ENCODE data around the gene TTC34.

Gene TTC34

DNA sequence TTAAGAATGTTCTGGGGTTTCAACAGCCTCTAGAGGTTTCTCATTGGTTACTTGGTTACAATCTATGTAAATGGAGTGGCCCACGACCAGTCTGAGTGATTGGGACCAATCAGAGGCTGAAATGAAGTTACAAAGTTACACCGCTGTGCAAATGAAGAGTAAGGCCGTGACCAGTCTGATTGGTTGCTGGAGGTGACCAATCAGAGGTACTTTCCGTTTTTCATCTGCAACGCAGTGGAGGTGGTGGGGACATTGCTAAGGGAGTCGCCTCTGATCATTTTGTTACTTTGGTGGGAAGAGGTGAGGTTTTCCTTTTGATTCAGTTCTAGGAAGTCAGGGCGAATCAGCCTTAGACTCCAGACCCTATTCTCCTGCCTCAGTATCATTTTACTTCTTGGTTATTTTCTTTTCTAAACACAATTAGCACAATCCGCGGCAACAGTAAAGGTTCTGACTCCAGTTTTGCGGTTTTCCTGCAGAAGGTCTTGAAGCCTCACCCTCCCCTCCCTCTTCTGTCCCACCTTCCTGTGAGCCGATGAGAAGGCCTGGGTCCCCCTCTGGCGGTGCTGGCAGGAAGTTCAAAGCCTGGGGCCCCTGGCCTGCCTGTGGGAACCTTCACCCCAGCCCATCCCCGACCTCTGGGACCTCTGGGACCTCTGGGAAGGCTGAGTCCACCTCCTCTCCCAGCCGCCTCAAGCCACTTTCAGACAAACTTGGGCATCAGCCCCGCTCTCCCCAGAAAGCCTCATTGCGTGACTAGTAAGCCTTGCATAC lies 38.7 kb upstream of the TTC34 start:
- H3K4me3 ChIP-seq (ENCODE audit: low read depth, low read length) = no peak overlapping the region
- TF ChIP-seq, protein P1, sequence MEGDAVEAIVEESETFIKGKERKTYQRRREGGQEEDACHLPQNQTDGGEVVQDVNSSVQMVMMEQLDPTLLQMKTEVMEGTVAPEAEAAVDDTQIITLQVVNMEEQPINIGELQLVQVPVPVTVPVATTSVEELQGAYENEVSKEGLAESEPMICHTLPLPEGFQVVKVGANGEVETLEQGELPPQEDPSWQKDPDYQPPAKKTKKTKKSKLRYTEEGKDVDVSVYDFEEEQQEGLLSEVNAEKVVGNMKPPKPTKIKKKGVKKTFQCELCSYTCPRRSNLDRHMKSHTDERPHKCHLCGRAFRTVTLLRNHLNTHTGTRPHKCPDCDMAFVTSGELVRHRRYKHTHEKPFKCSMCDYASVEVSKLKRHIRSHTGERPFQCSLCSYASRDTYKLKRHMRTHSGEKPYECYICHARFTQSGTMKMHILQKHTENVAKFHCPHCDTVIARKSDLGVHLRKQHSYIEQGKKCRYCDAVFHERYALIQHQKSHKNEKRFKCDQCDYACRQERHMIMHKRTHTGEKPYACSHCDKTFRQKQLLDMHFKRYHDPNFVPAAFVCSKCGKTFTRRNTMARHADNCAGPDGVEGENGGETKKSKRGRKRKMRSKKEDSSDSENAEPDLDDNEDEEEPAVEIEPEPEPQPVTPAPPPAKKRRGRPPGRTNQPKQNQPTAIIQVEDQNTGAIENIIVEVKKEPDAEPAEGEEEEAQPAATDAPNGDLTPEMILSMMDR (IDR thresholded peaks at IDR 0.05; ENCODE audit: low read depth, low read length) = no peak

DNA sequence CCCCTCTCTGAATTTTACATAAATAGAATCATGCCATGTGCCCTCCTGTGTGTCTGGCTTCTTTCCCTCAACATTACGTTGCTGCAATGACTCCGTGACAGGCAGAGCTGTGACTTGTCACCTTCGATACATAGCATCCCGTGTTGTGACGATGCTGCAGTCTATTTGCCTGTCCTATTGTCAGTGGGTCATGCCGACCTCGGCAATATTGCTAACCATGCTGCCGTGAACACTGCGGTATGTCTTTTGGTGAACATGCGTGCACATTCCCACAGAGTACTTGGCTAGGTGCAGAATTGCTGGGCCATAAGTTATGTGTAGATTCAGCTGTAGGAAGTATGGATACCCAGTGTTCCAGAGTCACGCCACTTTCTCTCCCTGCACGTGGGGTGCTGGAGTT lies 36.3 kb upstream of the TTC34 start:
- H3K4me3 ChIP-seq (ENCODE audit: low read depth, low read length) = no peak overlapping the region
- TF ChIP-seq, protein P1 (IDR thresholded peaks at IDR 0.05; ENCODE audit: low read depth, low read length) = no peak

DNA sequence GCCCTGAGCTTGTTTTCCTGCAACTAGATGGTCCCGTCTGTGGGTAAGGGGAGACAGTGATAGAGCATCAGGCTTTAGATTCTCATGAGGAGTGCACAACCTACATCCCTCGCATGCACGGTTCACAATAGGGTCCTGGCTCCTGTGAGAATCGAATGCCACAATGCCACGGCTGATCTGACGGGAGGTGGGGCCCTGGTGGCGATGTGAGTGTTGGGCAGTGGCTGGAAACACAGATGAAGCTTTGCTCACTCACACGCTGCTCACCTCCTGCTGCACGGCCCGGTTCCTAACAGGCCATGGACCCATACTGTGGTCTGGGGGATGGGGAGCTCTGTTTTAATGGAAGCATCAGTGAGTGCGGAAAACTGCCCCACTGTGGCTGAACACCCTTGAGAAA lies 35.8 kb upstream of the TTC34 start:
- TF ChIP-seq, protein P1 (IDR thresholded peaks at IDR 0.05; ENCODE audit: low read depth, low read length) = no peak
- no peak overlapping the region for H3K4me3 ChIP-seq (ENCODE audit: low read depth, low read length)

DNA sequence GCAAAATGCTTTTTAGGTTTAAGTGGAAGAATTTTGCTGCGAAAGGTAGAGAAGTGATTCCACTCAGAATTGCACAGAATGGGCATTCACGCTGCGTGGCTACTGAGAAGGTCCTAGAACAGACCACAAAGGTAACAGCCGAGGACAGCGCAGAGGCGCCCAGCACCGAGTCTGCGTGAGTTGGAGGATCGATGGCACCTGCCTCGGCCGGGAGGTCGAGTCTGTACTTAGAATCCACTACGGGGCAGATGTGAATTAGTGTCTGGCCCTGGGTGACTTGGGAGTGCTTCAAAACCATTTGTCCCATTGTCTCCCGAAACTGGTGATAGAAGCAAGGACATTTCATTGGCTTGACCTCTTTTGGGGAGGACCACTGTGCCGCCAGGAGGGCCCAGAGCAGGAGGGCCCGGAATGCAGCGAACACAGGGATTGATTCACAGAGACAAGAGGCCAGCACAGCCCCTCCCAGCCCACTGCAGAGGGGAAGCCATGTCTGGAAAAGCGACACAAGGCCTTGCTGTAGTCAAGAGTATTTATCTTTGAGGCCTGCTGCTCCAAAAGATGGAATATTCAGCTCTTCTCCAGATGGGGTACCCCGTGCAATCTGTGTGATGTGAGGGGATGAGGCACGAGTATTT lies 35.0 kb upstream of the TTC34 start:
- TF ChIP-seq, protein P1 (IDR thresholded peaks at IDR 0.05; ENCODE audit: low read depth, low read length) = no peak
- H3K4me3 ChIP-seq (ENCODE audit: low read depth, low read length) = no peak overlapping the region

DNA sequence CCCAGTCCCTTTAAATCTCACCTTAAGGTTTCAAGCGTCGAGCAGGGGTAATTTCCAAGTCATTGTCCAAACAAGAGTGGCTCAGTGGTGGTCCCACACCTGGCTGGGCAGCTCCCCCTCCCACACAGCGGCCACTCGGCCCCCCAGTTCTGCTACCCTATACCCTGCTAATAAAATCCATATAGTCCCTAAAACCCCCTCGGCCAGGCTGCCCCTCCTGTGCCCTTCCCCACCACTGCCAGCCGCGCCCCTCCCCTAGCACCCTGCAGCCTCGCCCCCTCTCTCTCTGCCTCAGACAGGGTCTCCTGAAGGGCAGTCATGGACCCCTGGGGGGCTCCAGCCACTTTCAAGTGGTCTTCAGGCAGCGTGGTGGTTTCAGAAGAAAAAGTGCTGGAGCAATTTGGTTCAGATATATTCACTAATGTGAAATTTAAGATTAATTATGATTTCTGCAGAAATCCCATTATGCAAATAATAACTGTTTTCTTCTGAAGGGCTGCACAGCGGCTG lies 34.2 kb upstream of the TTC34 start:
- H3K4me3 ChIP-seq (ENCODE audit: low read depth, low read length) = no peak overlapping the region
- TF ChIP-seq, protein P1 (IDR thresholded peaks at IDR 0.05; ENCODE audit: low read depth, low read length) = no peak

DNA sequence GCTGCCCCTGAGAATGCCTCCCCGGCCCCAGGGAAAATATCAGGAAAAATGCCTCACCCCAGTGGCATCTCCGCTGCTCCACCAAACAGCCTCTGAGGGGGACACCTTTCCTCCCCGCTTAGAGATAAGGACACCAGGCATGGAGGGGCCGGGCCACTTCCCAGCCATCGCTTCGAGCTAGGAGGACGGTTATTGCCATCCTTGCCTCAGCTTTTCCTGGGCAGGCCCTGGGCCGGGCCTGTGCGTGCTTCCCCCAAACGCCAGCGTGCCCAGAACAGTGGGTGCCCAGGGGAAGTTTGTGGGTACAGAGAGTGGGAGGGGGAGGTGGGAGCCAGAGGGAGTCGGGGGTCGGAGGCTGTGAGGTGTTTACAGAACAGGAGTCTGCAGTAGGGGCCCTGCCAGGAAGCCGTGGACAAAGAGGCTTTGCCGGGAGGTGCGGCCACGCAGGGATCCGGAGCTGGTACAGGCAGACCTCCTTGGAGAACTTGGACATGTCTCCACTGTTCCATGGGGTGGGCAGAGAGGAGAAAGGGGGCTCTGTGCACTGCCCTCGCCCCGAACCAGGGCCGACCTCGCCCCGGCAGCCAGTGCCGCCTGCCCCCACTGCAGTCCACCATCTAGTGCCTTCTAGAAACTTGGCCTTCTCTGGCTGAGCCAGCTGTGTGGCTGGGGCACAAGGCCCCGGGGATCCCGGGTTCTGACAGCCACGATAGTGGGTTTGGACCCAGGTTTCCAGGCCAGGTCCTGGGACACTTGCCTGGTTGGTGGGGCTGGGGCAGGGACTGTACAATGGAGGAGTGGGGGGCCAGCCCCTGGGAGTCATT lies 33.5 kb upstream of the TTC34 start:
- no peak overlapping the region for H3K4me3 ChIP-seq (ENCODE audit: low read depth, low read length)
- TF ChIP-seq, protein P1 (IDR thresholded peaks at IDR 0.05; ENCODE audit: low read depth, low read length) = no peak
